Skeletal muscle tissue (tissue), 4 donors: ENCODE results near the gene EED. TPM values are rescaled to one million over a fixed set of nuclear protein-coding genes. Genes with fewer than 3 reads are reported as not detected.

Source experiments
- H3K27ac ChIP-seq: one replicate; pipeline ENCODE4 v1.7.0; 2013; ENCODE audit warnings: mild to moderate bottlenecking, low read depth, low read length, inconsistent platforms
- H3K27me3 ChIP-seq, 3 donors: one replicate each; pipeline ENCODE4 v1.7.0; 2013; ENCODE audit warnings: low read length in 3 of 3; ENCODE audit not compliant: control insufficient read depth in 3 of 3, insufficient read depth in 3 of 3
- H3K36me3 ChIP-seq, 3 donors: one replicate each; pipeline ENCODE4 v1.7.0; 2013; ENCODE audit warnings: low read length in 3 of 3; ENCODE audit not compliant: control insufficient read depth in 3 of 3, insufficient read depth in 3 of 3
- H3K4me1 ChIP-seq, 3 donors: one replicate each; pipeline ENCODE4 v1.7.0; 2013; ENCODE audit warnings: low read length in 3 of 3, mild to moderate bottlenecking in 3 of 3; ENCODE audit not compliant: control insufficient read depth in 3 of 3, insufficient read depth in 3 of 3
- H3K4me3 ChIP-seq, 3 donors: one replicate each; pipeline ENCODE4 v1.7.0; 2013; ENCODE audit warnings: low read length in 3 of 3
- H3K9ac ChIP-seq, 3 donors: one replicate each; pipeline ENCODE4 v1.7.0; 2013; ENCODE audit warnings: low read length in 3 of 3, mild to moderate bottlenecking in 3 of 3, moderate library complexity in 2 of 3, low read depth in 1 of 3
- H3K9me3 ChIP-seq, 3 donors: one replicate each; pipeline ENCODE4 v1.7.0; 2013; ENCODE audit warnings: low read length in 3 of 3; ENCODE audit not compliant: control insufficient read depth in 3 of 3
- total RNA-seq: library from RNA; depleted of rRNA; stranded (reverse); fragments of >200 nt; gene quantifications from one replicate; pipeline ENCODE4 v1.2.3, GENCODE V29; 2014
- donor health status: Osteomylitis.

EED gene
- total RNA-seq, 1 donor from 2014 or later = 23.5 TPM

DNA sequence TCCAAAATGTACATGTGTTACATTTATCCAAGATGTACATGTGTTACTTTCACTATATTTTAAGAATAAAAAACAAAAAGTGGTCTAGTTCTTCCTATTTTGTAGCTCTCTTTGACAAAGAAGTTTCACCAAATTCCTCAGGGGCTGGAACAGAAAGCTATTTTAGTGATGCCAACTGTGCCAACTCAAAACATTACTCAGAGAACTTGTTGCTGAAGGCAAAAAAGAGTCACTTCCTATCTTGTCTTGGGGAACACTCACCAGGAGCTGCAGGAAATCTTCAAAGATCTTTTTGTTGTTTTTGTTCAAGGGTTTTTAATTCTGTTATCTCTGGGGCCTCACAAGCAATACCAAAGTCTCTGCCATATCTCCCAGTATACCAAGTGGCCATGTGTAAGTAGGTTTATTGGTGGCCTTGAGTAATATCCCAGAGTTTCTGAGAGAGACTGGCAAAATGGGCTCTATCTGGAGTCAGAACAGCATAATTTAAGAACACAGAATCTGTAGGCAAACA lies 13.6 kb upstream of the EED start:
- Histone ChIP-seq H3K27me3 (no peaks in the 10 kb centered on the region), H3K36me3 (no peaks in the 10 kb centered on the region), H3K9ac (no peak overlapping the region), H3K4me1 (no peaks in the 10 kb centered on the region), H3K4me3 (no peak overlapping the region), H3K27ac (no peak overlapping the region), H3K9me3 (no peaks in the 10 kb centered on the region)

DNA sequence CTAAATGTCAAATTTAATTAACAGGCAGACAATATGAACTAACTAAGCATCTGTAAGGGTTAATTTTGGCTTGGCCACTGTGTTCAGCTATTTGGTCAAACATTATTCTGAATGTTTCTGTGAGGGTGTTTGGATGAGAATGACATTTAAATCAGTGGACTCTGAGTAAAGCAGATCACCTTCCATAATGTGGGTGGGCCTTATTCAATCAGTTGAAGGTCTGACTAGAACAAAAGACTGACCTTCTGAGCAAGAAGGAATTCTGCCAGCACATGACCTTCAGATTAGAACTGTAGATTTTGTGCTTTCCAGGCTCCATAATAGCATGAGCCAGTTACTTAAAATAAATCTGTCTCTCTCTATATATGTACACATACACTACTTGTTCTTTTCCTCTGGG lies 12.0 kb upstream of the EED start:
- no peaks in the 10 kb centered on the region for H3K36me3 ChIP-seq
- H3K4me1 ChIP-seq = no peaks in the 10 kb centered on the region
- no peaks in the 10 kb centered on the region for H3K9me3 ChIP-seq
- no peak overlapping the region for H3K4me3 ChIP-seq
- H3K27ac ChIP-seq = no peak overlapping the region
- no peaks in the 10 kb centered on the region for H3K27me3 ChIP-seq
- no peak overlapping the region for H3K9ac ChIP-seq

DNA sequence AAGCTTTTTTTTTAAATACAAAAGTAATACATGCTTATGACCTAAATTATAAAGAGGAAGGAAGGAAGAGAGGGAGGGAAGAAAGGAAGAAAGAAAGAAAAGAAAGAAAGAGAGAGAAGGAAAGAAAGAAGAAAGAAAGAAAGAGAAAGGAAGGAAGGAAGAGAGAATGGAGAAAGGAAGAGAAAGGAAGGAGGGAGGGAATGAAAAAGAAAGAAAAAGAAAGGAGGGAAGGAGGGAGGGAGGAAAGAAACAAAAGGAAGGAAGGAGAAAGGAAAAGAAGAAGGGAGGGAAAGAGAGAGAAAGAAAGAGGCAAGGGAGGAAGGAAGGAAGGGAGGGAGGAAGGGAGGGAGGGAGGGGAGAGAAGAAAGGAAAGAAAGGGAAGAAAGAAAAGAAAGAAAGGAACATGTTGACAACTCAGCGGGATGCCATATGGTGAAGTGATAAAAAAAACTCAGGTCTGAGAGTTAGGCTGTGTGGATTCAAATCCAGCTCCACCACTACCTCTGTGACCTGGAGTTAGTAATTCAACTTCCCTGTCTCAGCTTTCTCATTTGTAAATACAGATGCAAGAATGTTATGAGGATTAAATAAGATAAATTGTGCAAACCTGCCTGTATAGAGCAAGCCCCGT lies 9.6 kb upstream of the EED start:
- Histone ChIP-seq H3K9me3 (no peaks in the 10 kb centered on the region), H3K27me3 (no peaks in the 10 kb centered on the region), H3K4me1 (no peaks in the 10 kb centered on the region), H3K36me3 (no peaks in the 10 kb centered on the region), H3K27ac (no peak overlapping the region), H3K4me3 (no peak overlapping the region), H3K9ac (no peak overlapping the region)

DNA sequence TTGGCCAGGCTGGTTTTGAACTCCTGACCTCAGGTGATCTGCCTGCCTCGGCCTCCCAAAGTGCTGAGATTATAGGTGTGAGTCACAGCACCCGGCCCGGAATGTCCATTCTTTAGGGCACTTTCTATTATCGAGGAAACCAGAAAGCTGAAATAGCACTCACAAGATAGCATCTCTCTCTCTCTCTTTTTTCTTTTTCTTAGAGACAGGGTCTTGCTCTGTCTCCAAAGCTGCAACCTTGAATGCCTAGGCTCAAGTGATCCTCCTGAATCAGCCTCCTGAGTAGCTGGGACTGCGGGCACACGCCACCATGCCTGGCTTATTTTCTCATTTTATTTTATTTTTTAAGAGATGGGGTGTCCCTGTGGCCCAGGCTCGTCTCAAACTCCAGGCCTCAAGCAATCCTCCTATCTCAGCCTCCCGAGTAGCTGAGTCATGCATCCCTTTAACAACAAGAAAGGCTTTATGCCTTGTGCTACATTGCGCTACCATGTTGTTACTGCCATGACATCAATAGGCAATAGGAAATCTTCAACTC lies 7.2 kb upstream of the EED start:
- Histone ChIP-seq H3K27me3 (peaks cover 0 to 4% (median 0%) of the 10 kb centered on the region in 3 donors), H3K9me3 (no peaks in the 10 kb centered on the region), H3K4me3 (no peak overlapping the region), H3K27ac (no peak overlapping the region), H3K4me1 (no peaks in the 10 kb centered on the region), H3K36me3 (no peaks in the 10 kb centered on the region), H3K9ac (no peak overlapping the region)

DNA sequence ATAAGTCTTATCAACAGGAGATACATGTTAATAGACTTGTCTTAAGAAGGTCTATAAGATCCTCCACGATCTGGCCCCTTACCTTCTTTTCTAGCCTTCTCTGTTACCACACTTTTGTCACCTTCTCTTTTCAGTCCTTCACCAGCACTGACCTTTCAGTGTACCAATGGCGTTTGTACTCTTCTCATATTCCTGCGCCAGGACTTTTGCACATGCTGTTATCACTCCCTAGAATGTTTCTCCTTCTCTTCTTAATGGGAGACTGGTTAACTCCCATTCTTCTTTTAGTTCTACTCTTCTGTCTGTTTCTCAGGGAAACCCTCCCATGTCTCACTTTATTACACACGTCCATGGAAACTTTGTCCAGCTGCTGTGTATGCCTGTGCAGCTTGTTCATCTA lies 4.4 kb upstream of the EED start:
- Histone ChIP-seq H3K4me3 (no peak overlapping the region), H3K9ac (no peak overlapping the region), H3K9me3 (no peaks in the 10 kb centered on the region), H3K27me3 (peaks cover 0 to 4% (median 0%) of the 10 kb centered on the region in 3 donors), H3K4me1 (peaks cover 2 to 11% (median 4%) of the 10 kb centered on the region in 3 donors), H3K27ac (no peak overlapping the region), H3K36me3 (no peaks in the 10 kb centered on the region)

DNA sequence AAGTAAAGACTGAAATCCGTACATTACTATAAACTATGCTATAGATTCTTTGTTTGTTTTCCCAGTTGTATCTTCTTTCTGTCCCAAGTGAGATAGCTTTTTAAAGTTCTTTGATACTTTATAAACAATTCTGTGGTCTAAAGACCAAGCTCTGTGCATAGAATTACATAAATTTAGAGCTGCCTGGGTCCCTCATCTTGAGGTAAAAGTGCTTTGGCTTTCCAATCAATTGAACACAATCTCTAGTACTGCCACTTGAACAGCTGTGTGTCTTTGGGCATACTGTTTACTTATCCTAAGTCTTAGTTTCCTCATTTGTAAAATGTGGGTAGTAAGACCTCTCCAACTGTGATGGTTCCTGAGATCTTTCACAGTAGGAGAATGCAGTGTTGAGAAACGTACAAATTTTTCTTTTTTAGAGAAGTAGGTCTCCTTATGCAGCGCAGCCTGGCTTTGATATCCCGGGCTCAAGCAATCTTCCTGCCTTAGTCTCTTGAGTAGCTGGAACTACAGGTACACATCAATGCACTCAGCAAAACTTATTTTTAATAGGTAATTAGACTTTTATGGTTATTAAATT lies 2.5 kb upstream of the EED start:
- peaks cover 0 to 4% (median 0%) of the 10 kb centered on the region in 3 donors for H3K27me3 ChIP-seq
- H3K4me1 ChIP-seq = peaks cover 2 to 13% (median 11%) of the 10 kb centered on the region in 3 donors
- no peak overlapping the region for H3K27ac ChIP-seq
- H3K9ac ChIP-seq = no peak overlapping the region
- no peak overlapping the region for H3K4me3 ChIP-seq
- no peaks in the 10 kb centered on the region for H3K36me3 ChIP-seq
- no peaks in the 10 kb centered on the region for H3K9me3 ChIP-seq

DNA sequence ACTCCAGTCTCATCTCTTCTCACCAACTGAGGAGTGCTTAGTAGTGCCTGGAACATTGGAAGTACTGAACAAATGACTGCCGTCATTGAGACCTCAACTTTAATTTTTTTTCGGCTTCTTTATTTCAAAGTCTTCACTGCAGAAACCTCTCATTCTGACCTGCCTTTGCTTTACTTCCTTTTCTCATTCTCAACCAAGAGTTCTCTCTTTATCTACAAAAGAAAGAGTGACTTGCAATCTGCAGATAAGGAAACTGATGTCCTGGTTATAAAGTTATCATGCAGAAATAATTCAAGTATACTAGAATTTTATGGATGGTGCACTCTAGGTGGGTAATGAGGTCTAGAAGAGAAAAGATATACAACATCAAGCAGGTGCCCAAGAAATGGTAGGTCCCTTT lies 1.2 kb upstream of the EED start:
- Histone ChIP-seq H3K27ac (peak overlapping the region; percentile 99), H3K9me3 (no peaks in the 10 kb centered on the region), H3K4me3 (peak overlapping the region in 1 of 3 donors; percentile 98)

DNA sequence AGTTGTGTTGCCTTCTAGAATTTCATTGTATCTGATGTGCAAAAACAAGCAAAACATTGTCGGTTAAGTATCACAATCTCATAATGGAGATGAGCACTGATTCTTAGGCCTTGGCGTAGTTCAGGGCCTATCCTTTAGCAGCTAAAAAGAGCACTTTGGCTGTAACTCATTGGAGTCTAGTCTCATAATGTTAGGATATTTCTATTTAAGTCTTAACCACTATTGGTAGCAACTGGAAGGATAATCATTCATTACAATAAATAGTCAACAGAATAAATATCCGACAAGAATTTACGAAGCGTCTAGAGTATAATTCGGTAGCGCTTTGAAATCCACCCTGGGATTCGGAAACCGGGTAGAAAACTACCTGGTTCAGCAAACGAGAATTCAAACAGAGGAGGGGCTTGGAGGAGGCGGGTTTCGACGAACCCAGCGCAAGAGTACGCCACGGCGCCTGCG lies 461 bp upstream of the EED start:
- Histone ChIP-seq H3K36me3 (no peaks in the 10 kb centered on the region), H3K27me3 (peaks cover 0 to 4% (median 0%) of the 10 kb centered on the region in 3 donors), H3K4me3 (peak overlapping the region; percentile 98), H3K9me3 (no peaks in the 10 kb centered on the region), H3K27ac (peak overlapping the region; percentile 99), H3K4me1 (peaks cover 6 to 14% (median 13%) of the 10 kb centered on the region in 3 donors), H3K9ac (peak overlapping the region; percentile 95 to 99 (median 97))

More for the DNA sequence above, 1.2 kb upstream of the EED start:
- no peak overlapping the region for H3K9ac ChIP-seq
- no peaks in the 10 kb centered on the region for H3K36me3 ChIP-seq
- peaks cover 6 to 13% (median 11%) of the 10 kb centered on the region in 3 donors for H3K4me1 ChIP-seq
- peaks cover 0 to 4% (median 0%) of the 10 kb centered on the region in 3 donors for H3K27me3 ChIP-seq

DNA sequence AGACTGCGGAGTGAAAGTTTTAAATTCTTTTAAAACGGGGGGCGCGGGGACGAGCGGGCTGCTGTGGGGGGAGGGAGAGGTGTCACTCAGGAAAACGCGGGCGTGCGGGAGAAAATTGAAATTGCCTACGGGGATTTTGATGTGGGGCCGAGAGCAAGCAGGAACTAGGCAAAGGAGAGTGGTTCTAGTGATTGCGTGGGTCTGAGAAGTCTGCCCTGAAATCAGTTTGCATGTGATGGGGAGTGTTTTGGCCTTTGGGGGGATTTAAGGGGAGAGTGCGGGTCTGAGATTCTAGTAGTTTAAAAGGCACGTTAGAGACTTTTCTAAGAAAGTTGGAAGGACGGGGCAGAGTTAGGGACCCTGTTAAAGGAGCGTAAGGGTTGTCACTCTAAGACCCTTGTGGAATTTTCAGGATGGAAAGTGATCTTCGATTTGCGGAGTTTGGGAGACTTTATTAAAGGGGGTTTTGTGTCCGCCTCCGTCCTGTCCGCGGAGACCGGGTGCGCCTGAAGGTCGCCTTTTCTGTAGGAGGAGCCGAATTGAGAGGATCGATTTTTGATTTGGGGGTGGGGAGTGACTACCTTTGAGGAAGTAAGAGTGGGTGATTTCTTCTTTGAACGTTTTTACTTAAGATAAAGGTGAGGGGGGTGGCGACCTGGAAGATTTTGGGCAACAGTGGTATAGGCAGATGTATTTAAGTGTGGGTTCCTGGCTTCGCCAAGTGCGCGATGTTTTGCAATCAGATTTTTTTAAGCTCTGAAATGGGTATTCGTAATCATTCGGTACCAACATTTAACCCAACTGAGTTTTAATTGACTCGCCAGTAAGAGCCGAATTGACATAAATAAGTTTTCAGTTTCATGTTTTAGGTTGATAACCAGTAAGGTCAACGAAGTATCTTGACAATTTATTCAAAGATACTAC lies 1.1 kb downstream of the EED start:
- Histone ChIP-seq H3K27ac (peak overlapping the region; percentile 99), H3K4me1 (peaks cover 6 to 14% (median 13%) of the 10 kb centered on the region in 3 donors), H3K36me3 (no peaks in the 10 kb centered on the region), H3K9ac (peak overlapping the region; percentile 93 to 97 (median 95)), H3K27me3 (peaks cover 0 to under 1% (median 0%) of the 10 kb centered on the region in 3 donors), H3K9me3 (no peaks in the 10 kb centered on the region), H3K4me3 (peak overlapping the region; percentile 98)
